Ovary (tissue), 9 donors: ENCODE measurements around the gene PPP1R36. TPM values are rescaled to one million over a fixed set of nuclear protein-coding genes. Genes with fewer than 3 reads are reported as not detected.
A peak's percentile ranks its signal among the peaks of the same experiment; 100 is the strongest.

ENCODE experiments used
- DNase-seq, 5 donors: peaks; one replicate each; pipeline ENCODE4 v3.0.0-alpha.2; 2019 to 2020
- H3K27ac ChIP-seq, 2 donors: fragments of 200-600 bp; one replicate each; pipeline versions ENCODE4 v1.5.1 to v1.8.0; 2019 to 2022
- H3K27me3 ChIP-seq: fragments of 200-600 bp; one replicate; pipeline ENCODE4 v1.8.0; 2022
- H3K36me3 ChIP-seq: fragments of 200-600 bp; sonication (generic); one replicate; pipeline ENCODE4 v1.5.1; 2019
- H3K4me1 ChIP-seq: one replicate; pipeline ENCODE4 v1.8.1; 2013; ENCODE audit warnings: mild to moderate bottlenecking, moderate library complexity; ENCODE audit not compliant: insufficient read depth
- H3K4me3 ChIP-seq: fragments of 200-600 bp; sonication (generic); one replicate; pipeline ENCODE4 v1.5.1; 2017
- H3K9me3 ChIP-seq, 2 donors: fragments of 200-600 bp in 1 of 2; sonication (generic) in 1 of 2; one replicate each; pipeline versions ENCODE4 v1.5.1 to v1.8.1; 2013 to 2019; ENCODE audit warnings: mild to moderate bottlenecking in 1 of 2, moderate library complexity in 1 of 2
- CTCF ChIP-seq, 3 donors: fragments of 450-650 bp in 2 of 3; fragments of 200-600 bp in 1 of 3; IDR thresholded peaks; one replicate each; pipeline versions ENCODE4 v1.5.1 to v1.8.0; 2016 to 2022; ENCODE audit warnings: antibody characterized with exemption in 3 of 3, mild to moderate bottlenecking in 1 of 3
- EP300 ChIP-seq: sonication (generic); formaldehyde crosslinking; IDR thresholded peaks from one replicate; pipeline ENCODE4 v1.6.1; 2017; ENCODE audit warnings: antibody characterized with exemption
- POLR2A ChIP-seq: fragments of 450-650 bp; IDR thresholded peaks from one replicate; pipeline ENCODE4 v1.6.1; 2017; ENCODE audit warnings: antibody characterized with exemption, mild to moderate bottlenecking, moderate library complexity
- WGBS, 3 donors: extraction: QIAGEN DNeasy Blood & Tissue Kit in 1 of 3; methylation state at CpG; one replicate each; pipeline versions ENCODE4 v1.1.5 to v1.1.7; 2013 to 2017; 5-methylcytosine and 5-hydroxymethylcytosine counted together
- intact Hi-C, 4 donors: fragments of 100-400 bp; cut with DNase I; formaldehyde crosslinking; loops; one replicate each; pipeline versions ENCODE4 v1.11.0 to v1.15.1; 2022 to 2023
- polyA plus RNA-seq, 2 donors: library from polyadenylated mRNA; stranded (reverse); fragments of 200-250 nt in 1 of 2; fragments of 350-450 nt in 1 of 2; fragmentation: Illumina TruSeq in 1 of 2; extraction: RNeasy Lipid Tissue Mini Kit (QIAGEN cat#74804) in 1 of 2; gene quantifications; one replicate each; pipeline ENCODE4 v1.2.3, GENCODE V29; 2013 to 2014
- total RNA-seq, 7 donors: library from RNA; depleted of rRNA in 2 of 7; stranded (reverse); fragments of >200 nt in 2 of 7; fragmentation: NEBNext Ultra II Directional in 3 of 7; extraction: Animal tissue kit (Norgen Biotek cat#: 25700) in 3 of 7; gene quantifications; one replicate each; pipeline versions ENCODE4 v1.1.0 to v1.2.4, GENCODE V29; 2016 to 2023
- donor health status: DM: no; HTN: no; CAD: no; lungs with moderate emphysema.
- donor health status: DM: no; HTN: no; CAD: no.
- donor health status: Bipolar disorder and iron deficiency.
- donor health status: DM: yes; HTN: yes; CAD: no.
- donor health status: DM: no; HTN: no; CAD: no.
- donor health status: DM: yes; HTN: yes; CAD: no.

The PPP1R36 gene
- total and polyA plus RNA-seq, 9 donors, result 0.24 to 6.7 (median 0.48) TPM; not detected in 2

DNA sequence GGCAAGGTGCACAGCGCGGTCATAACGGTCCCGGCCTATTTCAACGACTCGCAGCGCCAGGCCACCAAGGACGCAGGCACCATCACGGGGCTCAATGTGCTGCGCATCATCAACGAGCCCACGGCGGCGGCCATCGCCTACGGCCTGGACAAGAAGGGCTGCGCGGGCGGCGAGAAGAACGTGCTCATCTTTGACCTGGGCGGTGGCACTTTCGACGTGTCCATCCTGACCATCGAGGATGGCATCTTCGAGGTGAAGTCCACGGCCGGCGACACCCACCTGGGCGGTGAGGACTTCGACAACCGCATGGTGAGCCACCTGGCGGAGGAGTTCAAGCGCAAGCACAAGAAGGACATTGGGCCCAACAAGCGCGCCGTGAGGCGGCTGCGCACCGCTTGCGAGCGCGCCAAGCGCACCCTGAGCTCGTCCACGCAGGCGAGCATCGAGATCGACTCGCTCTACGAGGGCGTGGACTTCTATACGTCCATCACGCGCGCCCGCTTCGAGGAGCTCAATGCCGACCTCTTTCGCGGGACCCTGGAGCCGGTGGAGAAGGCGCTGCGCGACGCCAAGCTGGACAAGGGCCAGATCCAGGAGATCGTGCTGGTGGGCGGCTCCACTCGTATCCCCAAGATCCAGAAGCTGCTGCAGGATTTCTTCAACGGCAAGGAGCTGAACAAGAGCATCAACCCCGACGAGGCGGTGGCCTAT lies 8.3 kb upstream of the PPP1R36 start:
- H3K4me3 ChIP-seq, result peak overlapping the region; percentile 65
- H3K27ac ChIP-seq, result no peak overlapping the region
- WGBS, 3 donors, result 11 to 19% (median 17%) methylated on average over 54 to 73 of the region's 73 CpGs
- no peak for TF ChIP-seq POLR2A
- no peak for TF ChIP-seq CTCF (IDR thresholded peaks at IDR 0.05)
- no peak for TF ChIP-seq EP300
- intact Hi-C loops, result loop anchor here in 3 of 4 donors (2.0 to 10.0 kb wide), 3 partner anchors 93 to 97 kb away; no protein-coding TSS in a partner anchor
- peaks cover 8% of the 10 kb centered on the region for H3K4me1 ChIP-seq
- DNase-seq, result peak; percentile 21 to 60 (median 48)
- H3K36me3 ChIP-seq, result no peaks in the 10 kb centered on the region
- H3K27me3 ChIP-seq, result no peaks in the 10 kb centered on the region
- H3K9me3 ChIP-seq, result no peaks in the 10 kb centered on the region

DNA sequence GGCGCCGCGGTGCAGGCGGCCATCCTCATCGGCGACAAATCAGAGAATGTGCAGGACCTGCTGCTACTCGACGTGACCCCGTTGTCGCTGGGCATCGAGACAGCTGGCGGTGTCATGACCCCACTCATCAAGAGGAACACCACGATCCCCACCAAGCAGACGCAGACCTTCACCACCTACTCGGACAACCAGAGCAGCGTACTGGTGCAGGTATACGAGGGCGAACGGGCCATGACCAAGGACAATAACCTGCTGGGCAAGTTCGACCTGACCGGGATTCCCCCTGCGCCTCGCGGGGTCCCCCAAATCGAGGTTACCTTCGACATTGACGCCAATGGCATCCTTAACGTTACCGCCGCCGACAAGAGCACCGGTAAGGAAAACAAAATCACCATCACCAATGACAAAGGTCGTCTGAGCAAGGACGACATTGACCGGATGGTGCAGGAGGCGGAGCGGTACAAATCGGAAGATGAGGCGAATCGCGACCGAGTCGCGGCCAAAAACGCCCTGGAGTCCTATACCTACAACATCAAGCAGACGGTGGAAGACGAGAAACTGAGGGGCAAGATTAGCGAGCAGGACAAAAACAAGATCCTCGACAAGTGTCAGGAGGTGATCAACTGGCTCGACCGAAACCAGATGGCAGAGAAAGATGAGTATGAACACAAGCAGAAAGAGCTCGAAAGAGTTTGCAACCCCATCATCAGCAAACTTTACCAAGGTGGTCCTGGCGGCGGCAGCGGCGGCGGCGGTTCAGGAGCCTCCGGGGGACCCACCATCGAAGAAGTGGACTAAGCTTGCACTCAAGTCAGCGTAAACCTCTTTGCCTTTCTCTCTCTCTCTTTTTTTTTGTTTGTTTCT lies 7.6 kb upstream of the PPP1R36 start:
- no peaks in the 10 kb centered on the region for H3K36me3 ChIP-seq
- H3K27me3 ChIP-seq, result no peaks in the 10 kb centered on the region
- intact Hi-C loops, result loop anchor here in 3 of 4 donors (2.0 to 10.0 kb wide), 3 partner anchors 93 to 97 kb away; no protein-coding TSS in a partner anchor
- peaks cover 8% of the 10 kb centered on the region for H3K4me1 ChIP-seq
- 12 to 14% (median 12%) methylated on average over 56 to 61 of the region's 61 CpGs for WGBS, 3 donors
- DNase-seq, result peak in 2 of 5 donors; percentile 13 to 27
- TF ChIP-seq EP300 (no peak), CTCF (IDR thresholded peaks at IDR 0.05) (no peak), POLR2A (no peak)
- H3K9me3 ChIP-seq, result no peaks in the 10 kb centered on the region
- no peak overlapping the region for H3K27ac ChIP-seq
- H3K4me3 ChIP-seq, result peak overlapping the region; percentile 65

DNA sequence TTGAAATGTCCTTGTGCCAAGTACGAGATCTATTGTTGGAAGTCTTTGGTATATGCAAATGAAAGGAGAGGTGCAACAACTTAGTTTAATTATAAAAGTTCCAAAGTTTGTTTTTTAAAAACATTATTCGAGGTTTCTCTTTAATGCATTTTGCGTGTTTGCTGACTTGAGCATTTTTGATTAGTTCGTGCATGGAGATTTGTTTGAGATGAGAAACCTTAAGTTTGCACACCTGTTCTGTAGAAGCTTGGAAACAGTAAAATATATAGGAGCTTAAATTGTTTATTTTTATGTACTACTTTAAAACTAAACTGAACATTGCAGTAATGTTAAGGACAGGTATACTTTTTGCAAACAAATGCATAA lies 6.9 kb upstream of the PPP1R36 start:
- TF ChIP-seq CTCF (IDR thresholded peaks at IDR 0.05) (no peak), POLR2A (no peak), EP300 (no peak)
- intact Hi-C loops, result loop anchor here in 2 of 4 donors (5.0 to 10.0 kb wide), 2 partner anchors 92 to 94 kb away; no protein-coding TSS in a partner anchor
- Histone ChIP-seq H3K4me1 (peaks cover 8% of the 10 kb centered on the region), H3K9me3 (no peaks in the 10 kb centered on the region), H3K27ac (no peak overlapping the region), H3K36me3 (no peaks in the 10 kb centered on the region), H3K27me3 (no peaks in the 10 kb centered on the region), H3K4me3 (peak overlapping the region; percentile 65)
- DNase-seq, result no peak
- 52 to 55% (median 52%) methylated on average over 4 of the region's 4 CpGs for WGBS, 3 donors

- peaks cover 9% of the 10 kb centered on the region for H3K4me1 ChIP-seq
- no peaks in the 10 kb centered on the region for H3K36me3 ChIP-seq
- no peaks in the 10 kb centered on the region for H3K9me3 ChIP-seq
- WGBS, 3 donors, result 63 to 71% (median 69%) methylated on average over 5 of the region's 5 CpGs
- H3K27me3 ChIP-seq, result no peaks in the 10 kb centered on the region
- DNase-seq, result no peak
- no peak overlapping the region for H3K4me3 ChIP-seq
- H3K27ac ChIP-seq, result no peak overlapping the region
- TF ChIP-seq CTCF (IDR thresholded peaks at IDR 0.05) (no peak), POLR2A (no peak), EP300 (no peak)
- intact Hi-C loops, result loop anchor here in 2 of 4 donors (5.0 to 10.0 kb wide), 2 partner anchors 90 to 93 kb away; no protein-coding TSS in a partner anchor
Observed at GRCh38 chr14:64544607-64545312, 5.0 kb upstream of the PPP1R36 start.
